Testis (tissue), 3 donors: ENCODE measurements around the gene CDKL5. TPM values are rescaled to one million over a fixed set of nuclear protein-coding genes. Genes with fewer than 3 reads are reported as not detected.

Experiments
- DNase-seq: peaks from one replicate; pipeline ENCODE4 v3.0.0-alpha.2; 2019
- H3K27ac ChIP-seq, 2 donors: fragments of 200-600 bp; sonication (generic); one replicate each; pipeline ENCODE4 v1.5.1; 2019
- H3K27me3 ChIP-seq: fragments of 200-600 bp; sonication (generic); one replicate; pipeline ENCODE4 v1.5.1; 2019
- H3K36me3 ChIP-seq: fragments of 200-600 bp; sonication (generic); one replicate; pipeline ENCODE4 v1.5.1; 2017; ENCODE audit warnings: low read depth; ENCODE audit errors: missing control alignments
- H3K4me1 ChIP-seq: fragments of 200-600 bp; sonication (generic); one replicate; pipeline ENCODE4 v1.5.1; 2019
- H3K4me3 ChIP-seq, 2 donors: fragments of 200-600 bp; sonication (generic); one replicate each; pipeline ENCODE4 v1.5.1; 2017 to 2019
- H3K9me3 ChIP-seq: fragments of 200-600 bp; sonication (generic); one replicate; pipeline ENCODE4 v1.5.1; 2017
- POLR2A ChIP-seq: fragments of 450-650 bp; IDR thresholded peaks from one replicate; pipeline ENCODE4 v1.6.1; 2017; ENCODE audit warnings: antibody characterized with exemption, mild to moderate bottlenecking, moderate library complexity
- WGBS, 2 donors: methylation state at CpG; one replicate each; pipeline ENCODE4 v1.1.5; 2018; 5-methylcytosine and 5-hydroxymethylcytosine counted together
- intact Hi-C: fragments of 100-400 bp; cut with DNase I; formaldehyde crosslinking; loops from one replicate; pipeline ENCODE4 v1.15.1; 2023; ENCODE audit warnings: low total_unique reads
- polyA plus RNA-seq: library from polyadenylated mRNA; stranded (reverse); fragments of 350-450 nt; fragmentation: Illumina TruSeq; extraction: RNeasy Lipid Tissue Mini Kit (QIAGEN cat#74804); gene quantifications from one replicate; pipeline ENCODE4 v1.2.3, GENCODE V29; 2014; ENCODE audit warnings: low read depth, low replicate concordance; ENCODE audit not compliant: insufficient read depth
- total RNA-seq, 2 donors: library from RNA; depleted of rRNA; stranded (reverse); fragments of >200 nt; gene quantifications; one replicate each; pipeline ENCODE4 v1.2.3, GENCODE V29; 2016
- TF ChIP-seq, protein P1 (sequence below), 3 experiments: fragments of 450-650 bp in 2 of 3; fragments of 200-600 bp in 1 of 3; sonication (generic) in 1 of 3; IDR thresholded peaks; one replicate each; pipeline ENCODE4 v1.5.1; 2016 to 2019; ENCODE audit warnings: antibody characterized with exemption in 3 of 3, mild to moderate bottlenecking in 2 of 3, moderate library complexity in 1 of 3

CDKL5 gene
- total and polyA plus RNA-seq, 3 donors from 2014 or later, result 20.1 to 24.7 (median 21.1) TPM

DNA sequence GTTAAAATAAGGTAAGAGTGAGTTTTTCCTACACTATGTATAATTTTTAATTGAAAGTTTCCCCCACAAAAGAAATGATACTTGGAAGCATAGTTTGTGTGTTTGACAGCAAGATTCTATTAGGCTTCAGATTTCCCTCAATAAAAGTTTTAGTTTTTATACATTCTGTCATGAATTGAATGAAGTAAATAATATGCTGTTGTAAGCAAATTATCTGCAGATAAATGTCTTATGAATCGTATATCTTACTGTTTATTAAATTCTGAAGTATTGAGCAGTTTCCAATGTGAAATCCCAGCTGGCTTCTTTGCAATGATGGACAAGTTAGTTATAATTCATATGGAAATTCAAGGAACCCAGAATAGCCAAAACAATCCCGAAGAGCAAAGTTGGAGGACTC is 213.0 kb downstream of the CDKL5 start:
- H3K4me1 ChIP-seq, result no peaks in the 10 kb centered on the region
- WGBS, 2 donors, result 88 to 96% methylated on average over 2 of the region's 2 CpGs
- intact Hi-C loops, result no loop called here
- no peak overlapping the region for H3K27ac ChIP-seq
- H3K9me3 ChIP-seq, result no peaks in the 10 kb centered on the region
- no peak for TF ChIP-seq POLR2A
- TF ChIP-seq, protein P1, sequence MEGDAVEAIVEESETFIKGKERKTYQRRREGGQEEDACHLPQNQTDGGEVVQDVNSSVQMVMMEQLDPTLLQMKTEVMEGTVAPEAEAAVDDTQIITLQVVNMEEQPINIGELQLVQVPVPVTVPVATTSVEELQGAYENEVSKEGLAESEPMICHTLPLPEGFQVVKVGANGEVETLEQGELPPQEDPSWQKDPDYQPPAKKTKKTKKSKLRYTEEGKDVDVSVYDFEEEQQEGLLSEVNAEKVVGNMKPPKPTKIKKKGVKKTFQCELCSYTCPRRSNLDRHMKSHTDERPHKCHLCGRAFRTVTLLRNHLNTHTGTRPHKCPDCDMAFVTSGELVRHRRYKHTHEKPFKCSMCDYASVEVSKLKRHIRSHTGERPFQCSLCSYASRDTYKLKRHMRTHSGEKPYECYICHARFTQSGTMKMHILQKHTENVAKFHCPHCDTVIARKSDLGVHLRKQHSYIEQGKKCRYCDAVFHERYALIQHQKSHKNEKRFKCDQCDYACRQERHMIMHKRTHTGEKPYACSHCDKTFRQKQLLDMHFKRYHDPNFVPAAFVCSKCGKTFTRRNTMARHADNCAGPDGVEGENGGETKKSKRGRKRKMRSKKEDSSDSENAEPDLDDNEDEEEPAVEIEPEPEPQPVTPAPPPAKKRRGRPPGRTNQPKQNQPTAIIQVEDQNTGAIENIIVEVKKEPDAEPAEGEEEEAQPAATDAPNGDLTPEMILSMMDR (IDR thresholded peaks at IDR 0.05), result no peak
- DNase-seq, result no peak
- H3K36me3 ChIP-seq, result no peaks in the 10 kb centered on the region
- H3K27me3 ChIP-seq, result no peaks in the 10 kb centered on the region
- H3K4me3 ChIP-seq, result no peak overlapping the region

GRCh38 chrX:18639280-18639679 is 213.9 kb downstream of the CDKL5 start:
- H3K9me3 ChIP-seq, result no peaks in the 10 kb centered on the region
- no peaks in the 10 kb centered on the region for H3K27me3 ChIP-seq
- no peak for DNase-seq
- intact Hi-C loops, result no loop called here
- no peaks in the 10 kb centered on the region for H3K36me3 ChIP-seq
- H3K27ac ChIP-seq, result no peak overlapping the region
- H3K4me1 ChIP-seq, result no peaks in the 10 kb centered on the region
- H3K4me3 ChIP-seq, result no peak overlapping the region
- no peak for TF ChIP-seq POLR2A
- TF ChIP-seq, protein P1 (IDR thresholded peaks at IDR 0.05), result no peak
- WGBS, 2 donors, result 97 to 100% methylated on average over 2 of the region's 2 CpGs

GRCh38 chrX:18640686-18641085 is 215.3 kb downstream of the CDKL5 start:
- DNase-seq, result no peak
- Histone ChIP-seq H3K36me3 (no peaks in the 10 kb centered on the region), H3K4me1 (no peaks in the 10 kb centered on the region), H3K9me3 (no peaks in the 10 kb centered on the region), H3K27ac (no peak overlapping the region), H3K4me3 (no peak overlapping the region), H3K27me3 (no peaks in the 10 kb centered on the region)
- intact Hi-C loops, result no loop called here
- 42 to 51% methylated on average over 2 to 10 of the region's 10 CpGs for WGBS, 2 donors
- TF ChIP-seq, protein P1 (IDR thresholded peaks at IDR 0.05), result no peak
- TF ChIP-seq POLR2A, result no peak

DNA sequence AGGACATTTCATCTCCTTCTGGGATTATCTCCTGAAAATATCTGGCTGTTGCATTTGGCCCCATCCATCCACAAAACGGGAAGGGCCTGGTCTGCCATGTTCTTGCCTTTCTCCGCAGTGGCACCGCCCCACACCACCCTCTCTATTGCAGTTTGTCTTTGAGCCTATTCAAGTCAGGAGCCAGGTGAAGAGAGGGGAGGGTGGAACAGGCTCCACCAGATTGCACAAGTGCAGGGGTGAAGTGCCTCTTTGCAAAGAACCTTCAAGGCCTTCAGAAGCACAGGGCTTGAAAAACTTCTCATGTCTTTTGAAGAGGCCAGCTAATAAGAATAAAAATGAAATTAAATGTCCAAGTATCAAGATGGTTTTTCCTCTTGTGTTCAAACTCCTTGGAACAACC is 217.8 kb downstream of the CDKL5 start:
- TF ChIP-seq POLR2A, result no peak
- TF ChIP-seq, protein P1 (IDR thresholded peaks at IDR 0.05), result no peak
- DNase-seq, result no peak
- Histone ChIP-seq H3K4me1 (no peaks in the 10 kb centered on the region), H3K9me3 (no peaks in the 10 kb centered on the region), H3K27ac (no peak overlapping the region), H3K36me3 (no peaks in the 10 kb centered on the region), H3K4me3 (no peak overlapping the region), H3K27me3 (no peaks in the 10 kb centered on the region)
- intact Hi-C loops, result no loop called here
- WGBS, 2 donors, result 90 to 98% methylated on average over 3 of the region's 3 CpGs

DNA sequence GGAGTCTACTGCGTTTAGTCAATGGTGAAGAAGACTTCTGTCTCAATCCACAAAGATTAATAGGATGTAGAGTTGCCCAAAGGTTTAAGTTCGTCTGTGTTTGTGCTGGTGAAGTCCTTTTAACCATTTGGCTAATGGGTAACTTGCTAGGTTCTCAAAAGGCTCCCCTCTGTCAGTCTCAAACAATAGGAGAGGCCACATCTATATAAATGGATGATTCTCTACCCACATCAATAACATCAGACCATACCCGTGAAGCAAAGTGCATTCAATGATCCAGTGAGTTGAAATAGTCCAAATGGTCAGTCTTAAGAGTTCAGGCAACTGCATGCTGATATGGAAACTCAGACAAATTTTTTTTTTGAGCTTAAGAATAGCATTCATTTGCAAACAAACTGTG is 218.4 kb downstream of the CDKL5 start:
- Histone ChIP-seq H3K9me3 (no peaks in the 10 kb centered on the region), H3K27ac (no peak overlapping the region), H3K4me1 (no peaks in the 10 kb centered on the region), H3K4me3 (no peak overlapping the region), H3K27me3 (no peaks in the 10 kb centered on the region), H3K36me3 (no peaks in the 10 kb centered on the region)
- TF ChIP-seq POLR2A, result no peak
- TF ChIP-seq, protein P1 (IDR thresholded peaks at IDR 0.05), result no peak
- intact Hi-C loops, result no loop called here
- WGBS, 2 donors, result 89 to 93% methylated on average over 3 of the region's 3 CpGs
- DNase-seq, result no peak
